SK-N-MC (cell line): Measurements from ENCODE around the gene SARNP.

Experiments
- DNase-seq: peaks from one replicate; pipeline ENCODE4 v3.0.0-alpha.2; 2011; ENCODE audit warnings: low read depth, low spot score
- H3K27ac ChIP-seq: fragments of 200-600 bp; sonication (generic); 2 replicates; pipeline ENCODE4 v1.5.1; 2016; ENCODE audit warnings: mixed run types
- H3K36me3 ChIP-seq: fragments of 200-600 bp; sonication (generic); 2 replicates; pipeline ENCODE4 v1.6.1; 2017; ENCODE audit warnings: antibody characterized with exemption, low read length, mixed read lengths; ENCODE audit not compliant: insufficient read depth
- H3K4me3 ChIP-seq: fragments of 200-600 bp; sonication (generic); 2 replicates; pipeline ENCODE4 v1.5.1; 2016
- H3K9ac ChIP-seq: fragments of 200-600 bp; sonication (generic); 2 replicates; pipeline ENCODE4 v1.8.0; 2017; ENCODE audit warnings: mixed run types, mixed read lengths; ENCODE audit not compliant: insufficient read length
- H3K9me3 ChIP-seq: fragments of 200-600 bp; sonication (generic); 2 replicates; pipeline ENCODE4 v1.6.1; 2017; ENCODE audit warnings: low read depth, mild to moderate bottlenecking, antibody characterized with exemption, low read length, moderate library complexity, mixed read lengths
- EZH2 ChIP-seq: fragments of 200-600 bp; sonication (generic); IDR thresholded peaks from one replicate; pipeline ENCODE4 v1.6.1; 2017; ENCODE audit warnings: antibody characterized with exemption
- FOXP2 ChIP-seq: optimal IDR thresholded peaks from 2 replicates; pipeline ENCODE3; 2011; ENCODE audit warnings: mild to moderate bottlenecking, moderate library complexity; ENCODE audit not compliant: insufficient read depth; ENCODE audit errors: extremely low read length, control extremely low read depth
- POLR2AphosphoS5 ChIP-seq: IDR thresholded peaks from 2 replicates; pipeline ENCODE4 v1.6.1; 2012; ENCODE audit warnings: mild to moderate bottlenecking, low read depth, low read length, borderline replicate concordance

The SARNP gene

DNA sequence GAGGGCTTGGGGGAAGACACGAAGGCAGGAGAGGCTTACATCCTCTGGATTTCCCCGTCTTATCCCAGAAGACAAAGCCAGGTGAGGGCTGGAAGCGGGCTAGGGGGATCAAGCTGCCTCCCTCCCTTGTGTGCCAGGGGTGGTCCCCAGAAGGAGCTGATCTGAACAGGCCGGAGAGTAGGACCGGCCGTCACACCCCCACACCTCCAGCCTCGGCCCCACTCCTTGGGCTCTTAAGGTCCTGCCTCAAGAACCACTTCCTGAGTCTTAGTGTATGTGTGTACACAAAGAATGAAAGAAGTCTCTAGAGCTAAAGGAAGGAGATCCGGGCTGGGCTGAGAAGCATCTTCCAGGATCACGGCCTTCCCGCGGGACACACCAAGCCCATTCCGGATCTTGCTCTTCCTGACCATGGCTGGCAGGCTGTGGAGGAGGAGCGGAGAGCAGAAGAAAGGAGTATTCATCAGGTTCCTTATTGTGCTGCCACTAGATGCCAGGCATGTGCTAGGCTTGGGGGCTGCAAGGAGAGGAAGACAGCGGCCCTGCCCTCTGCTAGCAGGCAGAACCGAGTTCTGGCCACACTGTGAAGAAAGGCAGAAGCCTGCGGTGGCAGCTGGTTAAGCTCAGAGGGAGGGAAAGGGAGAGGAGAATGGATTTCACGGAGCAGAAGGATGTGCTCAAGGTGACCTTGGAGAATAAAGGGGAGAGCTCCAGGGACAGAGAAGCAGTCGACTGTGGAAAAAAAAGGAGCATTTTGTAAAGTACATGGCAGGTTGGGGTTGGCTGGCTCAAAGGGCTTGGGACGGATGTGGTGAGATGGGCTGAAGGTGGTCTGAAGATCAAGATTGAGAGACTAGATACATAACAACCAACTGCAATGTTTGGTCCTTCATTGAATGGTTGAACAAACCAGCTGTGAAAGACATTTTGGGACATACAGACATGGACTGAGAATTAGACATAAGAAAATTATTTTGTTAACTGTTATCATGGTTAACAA is 87.4 kb downstream of the SARNP start:
- peak overlapping the region; percentile 46 for H3K27ac ChIP-seq
- no peak for DNase-seq
- H3K4me3 ChIP-seq = peak overlapping the region; percentile 87
- no peak; the same call in 1 of the 2 replicates for TF ChIP-seq POLR2AphosphoS5
- TF ChIP-seq EZH2 = no peak
- no peak for TF ChIP-seq FOXP2
- H3K9ac ChIP-seq = no peak overlapping the region
- H3K36me3 ChIP-seq = peaks cover 19% of the 10 kb centered on the region
- no peaks in the 10 kb centered on the region for H3K9me3 ChIP-seq

DNA sequence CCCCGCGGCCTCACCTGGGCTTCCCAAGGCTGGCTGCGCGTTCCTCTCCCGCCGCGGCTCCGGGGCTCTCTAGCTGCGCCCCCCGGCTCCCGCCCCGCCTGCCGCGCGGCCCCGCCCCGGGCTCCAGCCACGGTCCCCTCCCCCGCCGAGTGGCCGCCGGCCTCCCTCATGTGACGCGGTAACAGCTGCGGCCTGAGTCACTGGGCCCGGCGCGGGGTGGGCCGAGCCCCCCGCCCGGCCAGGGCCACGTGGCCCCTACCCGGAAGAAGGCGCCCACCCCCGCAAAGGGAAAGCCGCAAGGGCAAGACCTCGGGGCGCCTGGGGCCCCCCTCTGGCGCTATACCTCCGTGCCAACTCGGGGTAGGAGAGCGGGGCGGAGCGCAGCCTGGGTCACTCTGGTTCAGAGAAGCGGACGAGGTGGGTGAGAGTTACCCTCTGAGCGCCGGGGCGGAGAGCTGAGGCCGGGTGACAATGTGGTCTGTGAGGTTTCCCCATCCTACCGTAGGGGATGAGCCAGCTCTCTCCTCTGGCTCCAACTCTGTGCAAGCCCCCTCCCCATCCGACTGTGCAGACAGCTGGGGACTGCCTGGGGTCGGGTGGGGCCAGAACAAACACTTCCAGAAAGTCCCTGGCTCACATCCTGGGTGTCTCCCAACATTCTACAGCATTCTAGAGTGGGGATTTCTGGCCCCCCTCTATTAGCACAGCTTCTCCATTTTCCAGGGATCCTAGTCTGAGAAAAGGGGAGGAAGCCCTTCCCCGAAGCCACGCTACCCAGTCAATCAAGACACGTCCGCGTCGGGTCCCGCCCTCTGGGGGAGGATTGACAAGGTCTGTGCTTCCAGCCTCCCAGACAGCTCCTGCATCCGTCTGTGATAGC is 88.3 kb downstream of the SARNP start, which contains the start of gene CD63:
TSS of gene CD63 (minus strand) at position 71 of the 880 bp plus-strand sequence. CDS start 668 bp downstream, outside the sequence.
- DNase-seq = no peak
- H3K4me3 ChIP-seq = peak within 1 kb of the TSS; percentile 87
- peak; percentile 71 for TF ChIP-seq POLR2AphosphoS5
- TF ChIP-seq FOXP2 = no peak
- no peak for TF ChIP-seq EZH2

DNA sequence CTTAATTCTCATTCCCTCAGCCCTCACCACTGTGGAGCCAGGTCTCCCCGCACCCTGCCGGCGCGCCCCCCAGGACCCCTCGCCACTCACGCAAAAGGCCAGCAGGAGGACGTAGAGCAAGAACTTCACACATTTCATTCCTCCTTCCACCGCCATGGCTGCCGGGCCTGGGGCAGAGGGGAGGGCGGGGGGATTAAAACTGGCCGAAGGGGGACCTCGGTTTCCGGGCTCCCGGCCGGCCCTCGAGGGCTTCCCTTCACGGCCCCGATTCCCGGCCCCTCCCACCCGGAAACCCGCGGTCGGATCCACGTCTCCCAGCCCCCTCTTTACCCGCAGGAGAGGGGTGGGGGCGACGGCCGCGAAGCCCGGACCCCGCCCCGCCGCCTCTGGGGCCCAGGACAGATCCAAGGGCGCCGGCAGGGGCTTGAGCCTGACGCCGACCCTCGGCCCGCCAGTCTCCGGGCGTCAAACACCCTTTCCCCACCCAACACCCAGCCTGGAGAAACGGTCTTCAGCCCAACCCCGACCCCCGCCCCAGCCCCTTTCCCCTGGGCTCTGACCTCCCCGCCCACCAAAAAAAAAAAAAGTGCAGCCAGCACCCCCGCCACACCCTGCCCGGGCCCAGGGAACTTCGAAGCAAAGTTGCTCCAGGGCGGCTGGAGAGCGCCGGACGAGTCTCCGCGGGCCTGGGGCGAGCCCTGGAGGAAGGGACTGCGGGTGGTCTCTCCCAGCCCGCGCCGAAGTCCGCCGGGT is 89.2 kb downstream of the SARNP start:
- DNase-seq = no peak
- Histone ChIP-seq H3K9me3 (no peaks in the 10 kb centered on the region), H3K4me3 (peak overlapping the region; percentile 87), H3K9ac (peak overlapping the region; percentile 87), H3K36me3 (peaks cover 32% of the 10 kb centered on the region), H3K27ac (peak overlapping the region; percentile 65)
- no peak for TF ChIP-seq EZH2
- TF ChIP-seq POLR2AphosphoS5 = no peak; the same call in 1 of the 2 replicates
- no peak for TF ChIP-seq FOXP2

More for the DNA sequence above, 88.3 kb downstream of the SARNP start, which contains the start of gene CD63:
- Histone ChIP-seq H3K9ac (peak within 1 kb of the TSS; percentile 87), H3K36me3 (peaks cover 27% of the 10 kb centered on the region), H3K9me3 (no peaks in the 10 kb centered on the region), H3K27ac (peak within 1 kb of the TSS; percentile 65)

DNA sequence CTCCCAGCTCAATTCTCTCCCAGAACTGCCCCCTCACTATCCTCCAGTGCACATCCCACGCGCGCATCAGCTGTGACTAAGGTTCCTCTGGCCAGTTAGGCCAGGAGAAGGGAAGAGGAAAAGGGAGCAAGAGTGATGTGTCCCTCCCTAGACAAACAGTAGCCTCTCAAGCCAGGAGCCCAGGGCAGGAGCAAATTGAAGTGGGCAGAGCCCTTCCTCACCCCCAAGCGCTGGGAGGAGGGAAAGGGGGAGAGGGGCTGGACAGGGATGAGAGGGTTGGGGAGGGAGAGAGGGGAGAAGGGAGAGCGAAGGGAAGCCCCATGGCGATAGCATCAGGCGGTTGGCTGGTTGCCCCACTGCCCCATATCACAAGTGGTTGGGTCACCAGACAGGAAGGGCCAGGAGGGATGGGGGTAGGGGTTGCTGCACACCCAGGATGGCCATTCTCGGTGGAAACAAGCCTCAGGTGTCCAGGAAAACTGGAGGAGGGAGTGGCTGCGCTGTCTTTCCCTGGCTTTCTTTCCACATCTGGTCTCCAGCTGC is 89.8 kb downstream of the SARNP start:
- Histone ChIP-seq H3K9me3 (no peaks in the 10 kb centered on the region), H3K4me3 (peak overlapping the region; percentile 87), H3K36me3 (peaks cover 32% of the 10 kb centered on the region), H3K9ac (peak overlapping the region; percentile 87), H3K27ac (no peak overlapping the region)
- TF ChIP-seq EZH2 (no peak), FOXP2 (no peak), POLR2AphosphoS5 (no peak)
- DNase-seq = no peak

DNA sequence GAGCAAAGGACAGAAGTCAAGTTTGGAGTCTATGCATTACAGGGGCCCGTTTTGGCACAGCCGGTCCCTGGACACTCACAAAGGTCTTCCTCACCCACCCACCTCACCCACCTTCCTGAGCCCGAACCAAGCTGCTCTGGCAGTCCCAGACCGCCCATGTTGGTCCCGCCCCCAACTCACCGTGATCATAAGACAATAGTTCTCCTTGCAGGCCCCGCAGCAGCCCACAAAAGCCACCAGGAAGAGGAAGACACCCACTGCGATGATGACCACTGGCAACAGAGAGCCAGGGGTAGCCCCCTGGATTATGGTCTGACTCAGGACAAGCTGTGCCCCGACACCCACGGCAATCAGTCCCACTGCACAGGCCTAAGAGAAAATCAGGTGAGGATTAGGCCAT is 90.6 kb downstream of the SARNP start:
- H3K36me3 ChIP-seq = peaks cover 32% of the 10 kb centered on the region
- TF ChIP-seq POLR2AphosphoS5 = no peak
- no peak for TF ChIP-seq EZH2
- no peak for TF ChIP-seq FOXP2
- H3K27ac ChIP-seq = no peak overlapping the region
- peak overlapping the region; percentile 87 for H3K4me3 ChIP-seq
- no peaks in the 10 kb centered on the region for H3K9me3 ChIP-seq
- DNase-seq = no peak
- H3K9ac ChIP-seq = peak overlapping the region; percentile 87

DNA sequence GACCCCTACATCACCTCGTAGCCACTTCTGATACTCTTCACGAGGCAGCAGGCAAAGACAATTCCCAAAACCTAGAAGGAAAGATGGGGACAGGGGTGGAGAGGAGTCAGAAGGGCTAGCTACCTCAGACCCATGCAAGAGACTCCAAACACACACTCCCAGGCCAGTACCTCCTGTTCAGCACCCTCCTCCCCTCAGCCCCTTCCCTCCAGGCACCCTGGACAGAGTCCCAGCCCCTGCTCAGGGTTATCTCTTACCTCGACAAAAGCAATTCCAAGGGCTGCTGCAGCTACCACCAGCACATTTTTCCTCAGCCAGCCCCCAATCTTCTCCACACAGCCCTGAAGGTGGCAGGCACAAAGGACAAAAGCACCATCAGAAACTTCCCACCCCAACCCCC is 92.0 kb downstream of the SARNP start:
- Histone ChIP-seq H3K36me3 (peaks cover 32% of the 10 kb centered on the region), H3K9me3 (no peaks in the 10 kb centered on the region), H3K4me3 (no peak overlapping the region), H3K9ac (no peak overlapping the region), H3K27ac (no peak overlapping the region)
- TF ChIP-seq EZH2 (no peak), POLR2AphosphoS5 (no peak), FOXP2 (no peak)
- no peak for DNase-seq

DNA sequence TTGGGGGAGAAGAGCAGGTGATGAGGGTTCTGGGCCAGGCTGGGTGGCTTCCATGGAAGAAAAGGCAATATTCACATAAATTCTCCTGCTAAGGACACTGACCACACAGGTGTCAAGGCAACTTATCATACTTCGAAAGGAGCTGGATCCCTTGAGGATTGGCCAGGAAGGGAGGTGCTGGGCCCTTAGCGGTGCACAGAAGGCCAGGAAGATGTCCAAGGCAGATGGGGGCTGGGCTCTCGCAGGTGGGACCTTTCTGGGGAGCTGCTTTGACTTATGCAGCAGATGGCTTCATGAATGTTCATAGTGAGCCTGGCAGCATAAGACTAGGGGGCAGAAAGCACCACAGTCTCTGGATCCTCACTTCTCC is 92.6 kb downstream of the SARNP start:
- no peak overlapping the region for H3K4me3 ChIP-seq
- DNase-seq = no peak
- H3K9ac ChIP-seq = no peak overlapping the region
- peaks cover 32% of the 10 kb centered on the region for H3K36me3 ChIP-seq
- TF ChIP-seq POLR2AphosphoS5 (no peak), FOXP2 (no peak), EZH2 (no peak)
- H3K9me3 ChIP-seq = no peaks in the 10 kb centered on the region
- no peak overlapping the region for H3K27ac ChIP-seq
